Spleen (tissue), 7 donors: ENCODE data around the gene SCFD2.

Experiments used
- CTCF ChIP-seq, 11 experiments: fragments of 200-600 bp in 7 of 11; fragments of 450-650 bp in 4 of 11; sonication (generic) in 4 of 11; IDR thresholded peaks in 8 of 11; conservative IDR thresholded peaks in 3 of 11; 1 replicate in 7 of 11; 2 replicates in 4 of 11; pipeline versions ENCODE4 v1.4.0 to v1.8.0; 2016 to 2021; ENCODE audit warnings: antibody characterized with exemption in 11 of 11, inconsistent platforms in 4 of 11, mild to moderate bottlenecking in 1 of 11
- POLR2A ChIP-seq, 3 donors: fragments of 450-650 bp; IDR thresholded peaks; one replicate each; pipeline ENCODE4 v1.5.1; 2017; ENCODE audit warnings: antibody characterized with exemption in 3 of 3, mild to moderate bottlenecking in 1 of 3
- donor health status: DM: no; HTN: no; CAD: no; lungs with moderate emphysema.
- donor health status: DM: no; HTN: no; CAD: no.
- donor health status: DM: no; HTN: no; CAD: no.

DNA sequence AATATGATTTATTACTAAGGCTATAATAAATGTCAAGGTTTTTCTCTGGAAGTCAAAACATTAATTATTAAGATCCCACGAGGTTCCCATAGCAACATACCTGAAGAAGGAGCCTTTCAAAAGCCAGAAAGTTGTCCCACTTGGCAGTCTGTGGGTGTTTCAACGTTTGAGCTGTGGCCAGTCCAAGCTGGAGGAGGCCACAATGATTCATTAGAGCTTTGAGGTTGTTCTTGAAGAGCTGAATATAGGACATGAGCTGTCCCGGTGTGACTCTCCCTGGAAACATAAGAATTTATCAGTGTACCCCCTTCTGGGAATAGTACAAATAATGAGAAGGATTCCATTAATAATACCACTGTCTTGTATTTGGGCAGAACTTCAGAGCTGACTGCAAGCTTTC is 92.1 kb downstream of the SCFD2 start:
- no peak for TF ChIP-seq CTCF (IDR thresholded peaks at IDR 0.05 in 8 of 11, conservative IDR thresholded peaks at IDR 0.05 in 3 of 11)
- TF ChIP-seq POLR2A (IDR thresholded peaks at IDR 0.05): no peak
